Hippocampal formation (tissue), 2 donors: Measurements from ENCODE around the gene ERP44.
"Not testable (repeated sequence)": the region's sequence is repeated elsewhere in the genome, so short reads cannot be mapped to it uniquely, and the experiment has no call there.

Experiments
- DNase-seq, 2 donors: peaks; one replicate each; lab custom pipeline; 2025; lab: John Stamatoyannopoulos, UW

ERP44 gene

DNA sequence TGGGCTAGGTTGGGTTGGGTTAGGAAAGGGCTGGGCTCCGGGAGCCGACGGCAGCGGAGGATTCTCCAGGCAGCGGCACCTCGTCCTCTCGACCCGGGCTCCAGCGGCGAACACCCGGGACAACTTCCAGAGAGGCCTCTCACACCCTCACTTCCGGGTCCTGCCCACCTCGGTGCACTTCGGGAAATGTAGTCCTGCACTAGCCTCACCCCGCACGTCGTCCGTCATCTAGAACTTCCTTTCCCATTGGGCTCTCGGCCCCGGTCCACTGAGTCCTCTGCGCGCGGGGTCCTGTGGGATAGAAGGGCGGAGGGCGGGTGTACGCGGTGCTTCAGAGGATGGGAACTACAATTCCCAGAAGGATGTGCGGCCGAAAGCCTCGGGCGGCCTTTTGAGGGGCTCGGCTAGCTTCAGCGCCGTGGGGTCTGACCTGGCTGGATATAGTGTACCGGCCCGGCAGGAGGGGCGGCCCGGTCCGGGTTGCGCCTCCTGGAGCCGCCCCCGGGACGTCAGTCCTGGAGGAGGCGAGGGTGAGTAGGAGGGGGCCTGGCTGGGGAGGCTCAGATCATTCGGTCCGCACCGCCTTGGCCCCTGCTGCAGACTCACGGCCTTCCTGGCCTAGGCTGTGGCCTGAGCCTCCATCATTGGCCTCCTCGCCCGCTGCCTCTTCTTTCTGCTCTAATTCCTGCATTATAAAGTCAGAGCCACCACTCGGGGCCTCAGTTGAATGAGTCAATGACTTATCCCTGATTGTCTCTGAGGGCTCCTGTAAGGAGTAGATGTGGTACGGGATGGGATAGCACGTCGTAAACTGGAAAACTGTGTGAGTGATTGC is at the start of gene ERP44, which contains the start of gene INVS:
Gene ERP44, minus strand, starts transcription at position 114 of the 835 bp plus-strand sequence. CDS start 160 bp downstream, outside the sequence.
Gene INVS, plus strand, starts transcription at position 357 of the 835 bp plus-strand sequence. CDS start 5,279 bp downstream, outside the sequence.
- peak; percentile 99 for DNase-seq

DNA sequence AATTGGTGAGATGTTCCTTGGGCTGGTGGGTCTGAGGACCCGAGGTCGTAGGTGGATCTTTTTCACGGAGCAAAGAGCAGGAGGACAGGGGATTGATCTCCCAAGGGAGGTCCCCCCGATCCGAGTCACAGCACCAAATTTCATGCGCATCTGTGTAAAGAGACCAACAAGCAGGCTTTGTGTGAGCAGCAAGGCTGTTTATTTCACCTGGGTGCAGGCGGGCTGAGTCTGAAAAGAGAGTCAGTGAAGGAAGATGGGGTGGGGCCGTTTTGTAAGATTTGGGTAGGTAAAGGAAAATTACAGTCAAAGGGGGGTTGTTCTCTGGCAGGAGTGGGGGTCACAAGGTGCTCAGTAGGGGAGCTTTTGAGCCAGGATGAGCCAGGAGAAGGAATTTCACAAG is 47.2 kb upstream of the ERP44 start:
- DNase-seq = not testable (repeated sequence)

DNA sequence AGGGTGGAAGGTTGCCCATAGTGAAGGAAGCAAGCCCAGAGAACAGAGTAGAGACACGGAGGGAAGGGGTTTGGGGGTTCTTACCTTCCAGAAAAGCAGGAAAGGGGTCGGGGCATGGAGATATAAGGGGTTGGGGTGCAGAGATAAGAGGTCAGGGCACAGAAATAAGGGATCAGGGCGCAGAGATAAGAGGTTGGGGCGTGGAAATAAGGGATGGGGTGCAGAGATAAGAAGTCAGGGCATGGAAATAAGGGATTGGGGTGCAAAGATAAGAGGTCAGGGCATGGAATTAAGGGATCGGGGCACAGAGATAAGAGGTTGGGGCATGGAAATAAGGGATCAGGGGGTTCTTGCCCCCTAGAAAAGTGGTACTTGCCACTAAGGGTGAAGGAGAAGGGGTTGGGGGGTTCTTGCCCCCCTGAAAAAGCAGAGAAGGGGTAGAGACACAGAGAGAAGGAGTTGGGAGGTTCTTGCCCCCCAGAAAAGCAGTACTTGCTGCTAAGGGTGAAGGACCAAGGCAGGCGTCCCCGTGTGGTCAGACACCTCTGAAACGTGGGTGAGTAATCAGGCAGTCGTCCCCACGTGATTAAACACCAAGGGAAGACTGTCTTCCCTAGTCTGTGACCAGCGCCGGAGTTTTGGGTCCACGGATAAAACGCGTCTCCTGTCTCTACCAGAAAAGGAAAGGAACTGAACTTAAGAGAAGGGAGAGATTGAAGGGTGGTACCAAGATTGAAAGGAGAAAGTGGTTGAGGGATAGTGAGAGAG is 46.6 kb upstream of the ERP44 start:
- DNase-seq = not testable (repeated sequence)

DNA sequence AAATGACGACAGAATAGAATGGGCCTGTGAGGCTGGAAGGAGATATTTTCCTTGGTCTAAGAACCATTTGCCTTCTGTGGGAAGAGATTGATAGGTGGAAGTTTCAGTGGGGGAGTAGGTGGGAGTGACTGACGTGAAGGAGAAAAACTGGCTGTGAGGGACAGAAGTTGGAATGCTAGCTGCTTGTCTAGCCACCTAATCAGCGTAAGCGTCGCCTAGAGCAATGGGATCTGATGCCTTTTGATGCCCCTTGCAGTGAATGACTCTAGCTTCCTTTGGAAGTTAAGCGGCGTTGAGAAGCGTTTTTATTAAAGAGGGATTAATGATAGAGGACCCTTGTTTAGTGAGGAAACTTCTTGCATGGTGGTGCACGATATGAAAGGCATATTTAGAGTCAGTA is 43.1 kb upstream of the ERP44 start:
- not testable (repeated sequence) for DNase-seq

DNA sequence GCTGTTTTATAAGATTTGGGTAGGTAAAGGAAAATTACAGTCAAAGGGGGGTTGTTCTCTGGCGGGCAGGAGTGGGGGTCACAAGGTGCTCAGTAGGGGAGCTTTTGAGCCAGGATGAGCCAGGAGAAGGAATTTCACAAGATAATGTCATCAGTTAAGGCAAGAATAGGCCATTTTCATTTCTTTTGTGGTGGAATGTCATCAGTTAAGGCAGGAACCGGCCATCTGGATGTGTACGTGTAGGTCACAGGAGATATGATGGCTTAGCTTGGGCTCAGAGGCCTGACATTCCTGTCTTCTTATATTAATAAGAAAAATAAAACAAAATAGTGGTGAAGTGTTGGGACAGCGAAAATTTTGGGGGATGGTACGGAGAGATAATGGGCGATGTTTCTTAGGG is 41.5 kb upstream of the ERP44 start:
- not testable (repeated sequence) for DNase-seq

DNA sequence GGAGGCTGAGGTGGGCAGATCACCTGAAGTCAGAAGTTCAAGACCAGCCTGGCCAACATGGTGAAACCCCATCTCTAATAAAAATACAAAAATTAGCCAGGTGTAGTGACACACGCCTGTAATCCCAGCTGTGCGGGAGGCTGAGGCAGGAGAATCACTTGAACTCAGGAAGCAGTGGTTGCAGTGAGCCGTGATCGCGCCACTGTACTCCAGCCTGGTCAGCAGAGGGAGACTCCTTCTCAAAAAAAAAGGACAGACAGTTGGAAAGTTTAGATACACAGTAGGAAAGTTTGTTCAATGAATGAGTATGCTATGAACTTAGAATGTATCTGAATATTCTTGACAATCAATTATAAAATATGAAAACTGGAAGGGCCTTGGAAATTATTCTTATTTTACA is 38.0 kb upstream of the ERP44 start:
- DNase-seq = not testable (repeated sequence)

DNA sequence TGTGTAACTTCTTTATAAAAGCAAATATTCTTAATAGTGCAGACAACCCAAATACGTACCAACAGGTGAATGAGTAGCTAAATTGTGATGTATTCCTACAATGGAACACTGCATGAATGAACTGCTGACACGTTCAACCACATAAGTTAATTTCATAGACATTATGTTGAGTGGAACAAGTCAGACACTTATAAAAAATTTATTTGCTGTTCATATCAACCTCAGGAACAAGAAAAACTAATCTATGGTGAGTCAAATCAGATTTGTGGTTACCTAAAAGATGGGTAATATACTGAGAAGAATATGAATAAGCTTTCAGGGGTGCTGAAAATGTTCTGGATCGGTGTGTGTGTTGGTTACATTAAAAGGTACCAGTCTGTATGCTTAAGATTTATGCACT is 35.9 kb upstream of the ERP44 start:
- no peak for DNase-seq

DNA sequence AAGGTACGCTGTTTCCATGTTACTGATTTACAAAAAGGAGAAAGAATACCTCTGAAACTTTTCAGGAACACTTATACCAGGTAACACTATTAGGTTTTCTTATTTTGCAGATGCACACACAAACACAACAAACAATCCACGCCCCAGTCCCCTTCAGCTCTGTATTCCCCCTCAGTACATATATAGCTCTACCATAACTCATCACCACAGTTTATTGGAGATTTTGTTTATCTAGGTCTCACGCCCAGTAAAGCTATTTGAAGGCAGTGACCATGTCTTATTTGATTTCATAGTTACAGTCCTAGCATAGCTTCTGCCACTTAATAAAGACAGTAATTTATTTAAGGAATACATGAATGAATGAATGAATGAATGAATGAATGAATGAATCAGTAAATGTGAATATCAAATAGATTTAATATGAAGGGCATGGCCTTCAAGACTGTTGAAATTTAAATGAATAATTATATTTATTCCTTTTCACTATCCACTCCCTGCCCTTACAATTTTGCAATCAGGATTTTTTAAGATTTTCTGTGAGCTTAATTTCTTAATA is 33.2 kb upstream of the ERP44 start:
- no peak for DNase-seq

DNA sequence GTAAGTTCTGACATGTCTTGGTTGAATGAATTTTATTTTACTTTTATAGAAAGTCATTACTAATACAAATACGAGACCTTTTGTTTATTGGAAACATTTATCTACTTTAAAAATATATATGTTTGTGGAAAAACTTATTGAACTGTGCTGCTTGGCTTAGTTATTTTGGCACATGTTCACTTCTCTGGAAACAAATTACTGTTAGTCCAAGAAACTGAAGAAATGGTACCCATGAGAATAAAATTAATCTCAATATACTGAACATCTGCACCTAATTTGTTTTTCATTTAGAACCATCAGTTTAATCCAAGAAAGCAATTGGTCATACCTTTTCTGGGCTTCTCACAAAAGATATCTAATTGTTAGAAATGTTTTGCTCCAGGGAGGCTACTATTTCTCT is 32.4 kb upstream of the ERP44 start:
- no peak for DNase-seq

DNA sequence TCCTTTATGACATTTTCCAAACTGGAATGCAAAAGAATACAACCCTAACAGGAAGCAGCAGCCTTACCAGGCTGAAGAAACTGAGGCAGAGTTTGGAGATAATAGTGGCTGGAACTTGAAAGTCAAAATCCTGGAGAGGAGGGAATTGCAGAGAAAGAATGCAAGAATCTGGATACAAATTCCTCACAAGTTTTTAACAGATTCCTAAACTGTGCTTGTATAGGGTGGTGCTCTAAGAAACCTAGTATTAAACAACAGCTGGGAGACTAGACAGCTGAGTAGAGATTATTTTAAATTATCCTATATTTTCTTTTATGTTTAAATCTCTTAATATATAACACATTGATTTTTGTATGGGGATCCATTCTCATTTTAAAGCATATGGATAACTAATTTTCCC is 31.0 kb upstream of the ERP44 start:
- DNase-seq = no peak

DNA sequence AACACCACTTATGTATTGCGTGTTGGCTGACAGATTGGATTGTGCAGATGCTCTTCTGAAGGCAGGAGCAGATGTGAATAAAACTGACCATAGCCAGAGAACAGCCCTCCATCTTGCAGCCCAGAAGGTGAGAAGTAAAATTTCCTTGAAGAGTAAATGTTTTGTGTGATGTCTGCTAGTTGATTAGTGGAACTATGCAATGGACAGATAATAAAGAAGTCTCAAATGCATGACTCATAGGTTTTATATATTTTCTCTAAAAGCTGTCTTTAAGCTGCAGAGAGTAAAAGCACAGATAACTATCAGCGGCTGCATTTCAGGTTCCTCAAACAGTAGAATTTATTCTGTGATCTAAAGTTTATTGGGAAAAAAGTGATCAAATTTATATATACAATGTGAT is 27.6 kb upstream of the ERP44 start:
- DNase-seq = no peak

DNA sequence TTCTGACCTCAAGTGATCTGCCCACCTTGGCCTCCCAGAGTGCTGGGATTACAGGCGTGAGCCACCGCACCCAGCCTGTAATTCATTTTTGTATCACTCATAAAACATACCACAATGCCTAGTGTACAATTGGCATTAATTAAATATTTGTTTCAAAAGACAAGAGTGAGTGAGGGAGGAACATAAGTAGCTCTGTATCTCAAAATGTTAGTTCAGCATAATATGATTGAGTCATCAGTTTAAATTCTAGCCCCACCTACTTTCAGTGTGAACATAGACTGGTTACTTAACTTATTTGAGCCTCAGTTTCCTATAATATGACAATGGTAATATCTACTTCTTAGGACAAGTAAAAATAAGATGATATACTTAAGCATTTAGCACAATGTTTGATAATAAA is 27.1 kb upstream of the ERP44 start:
- no peak for DNase-seq

DNA sequence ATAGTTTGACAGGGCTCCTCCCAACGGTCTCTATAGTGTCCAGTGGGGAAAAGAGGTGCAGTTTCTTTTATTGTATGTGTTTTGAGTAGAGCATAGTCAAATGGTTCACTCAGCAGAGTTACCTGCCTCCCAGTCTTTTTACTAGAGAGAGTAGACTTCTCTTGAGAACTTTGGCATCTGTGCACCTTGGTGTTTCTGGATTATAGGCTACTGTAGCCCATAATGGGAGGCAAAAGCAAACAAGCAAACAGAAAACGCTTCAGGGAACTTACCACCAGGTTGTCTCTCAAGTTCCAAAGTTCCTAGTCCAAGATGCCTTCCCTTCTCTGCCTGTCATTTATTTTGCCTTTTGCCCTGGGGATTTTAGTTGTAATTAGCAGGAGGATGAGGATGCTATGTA is 26.4 kb upstream of the ERP44 start:
- no peak for DNase-seq

DNA sequence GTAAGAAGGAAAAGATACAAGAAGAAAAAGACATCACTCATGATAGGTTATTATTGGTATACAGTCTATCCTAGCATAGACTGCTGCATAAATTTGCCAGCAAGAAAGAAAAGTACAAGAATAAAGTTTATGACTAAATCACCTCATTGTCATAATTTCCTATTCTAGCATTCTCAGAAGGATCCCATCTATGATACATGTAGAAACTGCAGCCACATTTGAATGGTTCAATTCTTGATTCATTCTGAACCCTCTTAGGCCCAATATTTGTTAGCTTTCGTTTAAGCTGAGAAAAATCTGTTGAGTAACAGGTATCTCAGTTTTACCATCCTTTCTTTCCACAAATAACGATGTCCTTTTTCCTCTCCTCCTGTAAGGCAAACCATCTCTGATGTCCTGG is 21.5 kb upstream of the ERP44 start:
- no peak for DNase-seq

DNA sequence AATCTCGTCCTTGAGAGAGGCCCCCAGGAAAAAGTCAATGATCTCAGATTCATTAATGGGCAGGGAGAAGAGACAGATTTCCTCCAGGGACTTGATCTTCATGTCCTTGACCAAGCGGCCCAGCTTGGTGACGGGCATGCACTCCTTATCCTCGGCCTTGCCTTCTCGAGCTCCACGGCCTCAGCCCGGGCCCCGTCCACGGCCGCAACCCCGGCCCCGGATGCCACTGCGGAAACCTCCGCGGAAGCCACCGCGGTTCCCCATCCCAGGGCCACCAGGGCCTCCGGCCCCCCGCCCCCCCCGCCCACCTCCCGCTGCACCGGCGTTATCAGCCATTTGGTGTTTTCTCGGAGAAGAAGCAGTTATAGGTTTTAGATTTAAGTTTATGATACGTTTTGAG is 18.5 kb upstream of the ERP44 start:
- DNase-seq = no peak

DNA sequence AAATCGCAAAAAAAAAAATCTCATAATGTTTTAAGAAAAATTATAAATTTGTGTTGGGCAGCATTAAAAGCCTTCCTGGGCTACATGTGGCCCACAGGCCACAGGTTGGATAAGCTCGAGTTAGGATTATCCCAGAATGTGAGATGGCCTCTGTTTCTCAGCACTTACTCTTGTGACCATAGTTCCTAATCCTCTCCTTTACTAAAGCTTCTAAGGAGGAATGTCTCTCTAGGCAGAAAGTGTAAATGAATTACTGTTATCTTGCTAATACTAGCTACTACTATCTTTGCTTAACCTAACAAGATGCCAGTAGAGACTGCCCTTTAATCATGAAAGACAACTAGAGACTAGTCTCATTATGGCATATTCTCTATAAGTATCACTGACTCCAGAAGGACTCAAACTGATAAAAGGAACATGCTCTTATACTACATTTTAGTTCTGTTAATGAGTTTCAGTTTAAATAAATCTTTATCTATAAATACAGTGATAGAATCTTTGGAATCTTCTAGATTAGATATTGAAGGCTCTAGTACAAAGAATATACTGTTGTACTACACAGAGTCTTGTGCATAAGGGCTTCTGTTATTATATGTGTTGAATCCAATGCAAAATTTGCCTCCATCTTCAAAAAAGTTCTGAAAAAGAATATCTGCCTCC is 14.0 kb upstream of the ERP44 start:
- DNase-seq = no peak

DNA sequence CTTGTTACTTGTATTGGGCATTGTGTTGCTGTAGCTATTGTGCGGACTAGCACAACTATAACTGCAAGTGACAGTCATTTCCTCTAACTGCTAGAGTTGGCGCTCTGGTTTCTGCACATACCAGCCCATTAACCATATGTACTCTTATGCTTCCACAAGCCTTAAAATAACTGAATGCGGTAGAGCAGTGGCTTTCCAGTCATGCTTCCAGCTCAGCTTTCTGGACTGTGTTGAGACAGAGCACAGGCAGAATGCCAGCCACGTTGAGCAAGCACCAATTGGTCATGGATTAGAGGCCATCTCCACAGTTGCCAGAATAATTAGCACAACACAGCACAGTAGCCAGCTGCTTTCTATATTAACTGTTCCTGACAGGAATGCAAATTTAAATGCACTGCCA is 12.4 kb upstream of the ERP44 start:
- peak; percentile 57 to 76 for DNase-seq

DNA sequence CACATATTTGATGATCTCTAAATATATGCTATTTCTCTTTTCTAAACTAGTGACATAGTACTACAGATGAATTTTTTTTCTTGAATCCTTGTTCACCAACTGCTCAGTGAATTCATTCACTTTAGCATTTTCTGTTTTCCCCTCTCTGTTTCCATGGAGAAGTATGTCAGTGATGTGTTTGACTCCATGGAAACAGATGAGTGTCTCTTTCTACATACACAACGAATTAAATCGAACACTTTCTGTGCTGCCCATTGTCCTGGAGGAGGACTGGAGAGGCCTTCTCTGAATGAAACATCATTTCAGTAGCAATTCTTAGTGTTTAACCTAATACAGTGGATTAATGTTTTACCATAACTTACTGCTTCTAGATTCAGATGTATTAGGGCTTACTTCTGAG is 9.8 kb upstream of the ERP44 start:
- DNase-seq = no peak

DNA sequence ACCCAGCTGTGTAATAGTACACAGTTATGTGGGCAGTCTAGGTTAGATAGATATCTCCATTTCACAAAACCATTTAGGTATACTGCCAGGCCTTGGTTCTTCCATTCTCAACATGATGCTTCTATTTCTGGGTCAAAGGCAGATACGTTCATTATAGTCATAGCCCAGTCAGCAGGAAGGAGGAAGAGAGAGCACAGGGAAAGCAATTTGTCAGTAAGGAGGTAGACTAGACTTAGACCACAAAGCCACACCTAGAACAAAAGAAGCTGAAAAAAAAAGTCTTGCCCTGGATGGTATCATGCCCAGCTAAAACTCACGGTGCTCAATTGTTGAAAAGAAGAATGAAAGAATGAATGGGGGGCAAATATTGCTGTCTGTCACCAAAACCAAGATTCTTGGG is 7.8 kb upstream of the ERP44 start:
- no peak for DNase-seq

DNA sequence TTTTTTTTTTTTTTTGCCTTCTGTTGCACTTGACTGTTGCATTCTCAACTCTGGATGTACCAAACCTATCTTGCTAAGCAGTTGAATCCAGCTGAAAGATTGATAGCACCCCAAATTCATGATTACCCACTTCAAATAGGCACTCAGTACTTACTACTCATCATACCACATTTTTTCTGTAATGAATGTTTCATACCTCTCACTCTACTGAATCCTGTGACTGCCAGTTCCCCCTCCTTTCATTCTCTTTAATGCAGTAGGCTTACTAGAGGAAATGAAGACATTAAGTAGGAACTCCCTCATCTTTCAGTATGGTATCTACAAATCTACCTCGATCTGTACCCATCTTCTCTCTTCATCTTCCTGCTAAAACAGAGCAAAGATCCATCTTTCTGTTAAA is 7.1 kb upstream of the ERP44 start:
- DNase-seq = no peak

DNA sequence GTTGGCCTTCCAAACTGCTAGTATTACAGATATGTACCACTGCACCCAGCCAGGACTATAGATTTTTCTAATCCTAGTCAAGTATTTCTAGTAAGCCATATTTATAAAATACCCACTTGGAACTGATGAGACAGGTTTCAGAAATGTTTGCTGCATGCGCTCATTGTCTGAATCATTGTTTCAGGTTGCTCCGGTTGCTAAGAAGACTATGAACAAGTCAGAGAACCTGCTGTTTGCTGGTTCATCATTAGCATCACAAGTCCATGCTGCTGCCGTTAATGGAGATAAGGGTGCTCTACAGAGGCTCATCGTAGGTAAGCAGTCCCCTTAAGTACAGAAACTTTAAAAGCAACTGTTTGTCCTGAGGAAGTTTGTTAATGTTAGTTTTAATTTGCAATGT is 5.5 kb upstream of the ERP44 start:
- DNase-seq = no peak

DNA sequence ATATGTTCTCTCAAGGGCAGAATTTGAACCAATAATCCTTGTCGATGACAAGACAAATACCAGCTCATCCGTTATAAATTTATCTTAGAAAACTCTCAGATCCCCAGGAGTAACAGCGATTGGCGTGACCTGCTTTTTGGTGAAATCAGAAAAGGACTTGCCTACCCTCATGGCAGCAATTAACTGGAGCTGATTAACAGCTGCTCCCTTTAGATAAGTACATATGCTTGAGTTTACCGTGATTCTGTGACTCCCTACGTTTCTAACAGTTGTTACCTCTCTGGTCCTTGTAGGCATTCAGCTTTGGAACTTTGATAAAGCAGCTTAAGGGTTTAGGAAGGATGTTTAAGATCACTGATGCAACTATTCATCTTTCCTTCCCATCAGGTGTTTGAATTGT is 2.8 kb upstream of the ERP44 start:
- no peak for DNase-seq
